ENCODE measurements around the gene REXO1. TPM values are rescaled to one million over a fixed set of nuclear protein-coding genes. Genes with fewer than 3 reads are reported as not detected.

Gene REXO1
- total and polyA plus RNA-seq, 2 donors (not counting 1 experiment from before 2014, with no cell fraction given): 72.6 to 898 TPM

DNA sequence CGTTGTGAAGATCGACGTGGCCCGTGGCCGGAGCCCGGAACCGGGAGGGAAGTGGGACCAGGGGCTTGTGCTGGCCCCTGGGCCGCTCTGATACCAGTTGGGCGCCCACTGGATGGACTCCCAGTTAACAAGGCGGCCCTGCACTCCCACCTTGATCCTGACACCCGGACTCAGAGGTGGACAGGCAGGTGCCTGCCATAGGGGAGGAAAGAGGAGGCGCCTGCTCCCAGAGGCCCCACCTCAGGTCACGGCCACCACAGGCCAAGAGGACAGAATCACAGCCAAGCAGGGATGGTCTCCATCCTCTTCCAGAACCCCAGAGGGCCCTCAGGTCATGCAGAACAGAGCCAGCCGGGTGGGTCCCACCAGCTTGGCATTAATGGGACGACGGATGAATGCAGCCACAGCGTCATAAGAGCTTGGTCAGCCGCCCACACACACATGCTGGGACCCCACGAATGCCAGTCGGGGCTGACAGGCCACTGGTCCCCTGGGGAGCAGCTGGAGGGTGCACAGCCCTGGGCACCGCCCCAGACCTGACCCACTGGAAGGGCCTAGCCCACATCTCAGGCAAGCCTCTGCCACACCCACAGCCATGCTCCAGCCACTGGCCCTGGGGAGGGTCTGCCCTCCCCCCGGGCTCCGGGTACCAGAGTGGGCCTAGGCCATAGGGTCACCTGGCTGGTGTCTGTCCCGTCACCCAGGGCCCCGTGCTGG, 24.7 kb upstream of the REXO1 start:
- no peak overlapping the region for H3K4me3 Mint-ChIP-seq
- no peak overlapping the region for H3K9ac ChIP-seq (ENCODE audit: low read length)
- ChIA-PET CTCF (interaction anchor here (0.7 kb wide), 1 partner anchor 8 kb away, joined by 3 read pairs; no protein-coding TSS in a partner anchor), POLR2A (interaction anchor here (0.5 to 0.6 kb wide), 3 partner anchors 24 to 1075 kb away, joined by 3 to 4 read pairs (median 3); no protein-coding TSS in a partner anchor)
- H3K27me3 ChIP-seq (replicated peaks in 1 of 4; ENCODE audit: control extremely low read depth in 1 of 4, control insufficient read depth in 3 of 4, insufficient read depth in 4 of 4, low read length in 3 of 4): no peaks in the 10 kb centered on the region
- ATAC-seq (ENCODE audit: low read depth) (no peak), DNase-seq (no peak)
- WGBS (ENCODE audit: insufficient coverage): 88% methylated on average over 20 of the region's 25 CpGs
- H3K27ac Mint-ChIP-seq: no peak overlapping the region
- no peaks in the 10 kb centered on the region for H3K27me3 Mint-ChIP-seq
- H3K36me3 ChIP-seq (replicated peaks in 1 of 2; ENCODE audit: control extremely low read depth in 1 of 2, control insufficient read depth in 1 of 2, extremely low read depth in 1 of 2, insufficient read depth in 2 of 2, low read length in 1 of 2): peaks cover 0 to 24% of the 10 kb centered on the region in 2 experiments
- H2AFZ ChIP-seq (ENCODE audit: insufficient read depth, low read depth, low read length, poor library complexity, severe bottlenecking): no peak overlapping the region
- intact Hi-C loops (cut with micrococcal nuclease): loop anchor here (10.0 kb wide), 1 partner anchor 142 kb away; the partner anchor contains the start of gene BTBD2
- peak overlapping the region; percentile 99 for H3K4me2 ChIP-seq (replicated peaks; ENCODE audit: low read depth, low read length, poor library complexity, severe bottlenecking)
- H3K4me3 ChIP-seq (ENCODE audit: control extremely low read depth in 1 of 5, extremely low read depth in 1 of 5, insufficient read depth in 1 of 5, low read depth in 2 of 5, low read length in 4 of 5): no peak overlapping the region
- H3K9me3 ChIP-seq (ENCODE audit: control extremely low read depth in 1 of 3, control insufficient read depth in 2 of 3, insufficient read depth in 1 of 3, low read length in 2 of 3): no peaks in the 10 kb centered on the region
- peaks cover 29% of the 10 kb centered on the region for H3K4me1 Mint-ChIP-seq
- TF ChIP-seq CTCF (IDR thresholded peaks at IDR 0.05) (no peak), EZH2 (IDR thresholded peaks at IDR 0.05; ENCODE audit: borderline replicate concordance, insufficient read depth, low read depth, low read length, poor library complexity, severe bottlenecking) (no peak)
- peaks cover 70% of the 10 kb centered on the region for H3K79me2 ChIP-seq (ENCODE audit: control insufficient read depth, insufficient read depth, low read length)
- H3K4me1 ChIP-seq (ENCODE audit: control insufficient read depth in 2 of 2, insufficient read depth in 2 of 2, low read length in 2 of 2): peaks cover 20 to 36% of the 10 kb centered on the region in 2 donors
- H4K20me1 ChIP-seq (ENCODE audit: control insufficient read depth, insufficient read depth, low read length, poor library complexity, severe bottlenecking): peaks cover 50% of the 10 kb centered on the region
- H3K9me3 Mint-ChIP-seq (ENCODE audit: insufficient read depth): no peaks in the 10 kb centered on the region
- H3K27ac ChIP-seq (ENCODE audit: low read length in 2 of 2): no peak overlapping the region

DNA sequence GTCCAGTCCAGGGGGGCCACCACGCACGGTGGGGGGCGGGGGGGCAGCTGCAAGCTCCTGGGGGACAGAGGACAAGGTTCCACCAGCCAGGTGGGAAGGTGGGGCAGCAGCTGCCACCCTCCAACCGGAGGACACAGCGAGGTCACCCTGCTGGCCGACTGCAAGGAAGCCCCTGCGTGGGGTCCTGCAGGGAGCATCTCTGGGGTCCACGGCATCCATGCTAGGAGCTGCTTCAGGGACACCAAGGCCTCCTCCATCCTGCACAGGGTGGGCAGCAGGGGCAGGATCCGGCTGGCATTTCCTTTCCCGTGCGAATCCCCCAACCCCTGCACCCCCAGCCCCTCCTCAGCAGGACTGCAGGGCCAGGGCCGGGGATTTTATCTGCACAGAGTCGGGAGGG, 23.3 kb upstream of the REXO1 start:
- H3K27ac Mint-ChIP-seq: no peak overlapping the region
- Histone ChIP-seq H3K4me1 (ENCODE audit: control insufficient read depth in 2 of 2, insufficient read depth in 2 of 2, low read length in 2 of 2) (peaks cover 20 to 34% of the 10 kb centered on the region in 2 donors), H2AFZ (ENCODE audit: insufficient read depth, low read depth, low read length, poor library complexity, severe bottlenecking) (no peak overlapping the region), H3K27me3 (replicated peaks in 1 of 4; ENCODE audit: control extremely low read depth in 1 of 4, control insufficient read depth in 3 of 4, insufficient read depth in 4 of 4, low read length in 3 of 4) (no peaks in the 10 kb centered on the region), H3K4me2 (replicated peaks; ENCODE audit: low read depth, low read length, poor library complexity, severe bottlenecking) (no peak overlapping the region), H3K27ac (ENCODE audit: low read length in 2 of 2) (no peak overlapping the region), H4K20me1 (ENCODE audit: control insufficient read depth, insufficient read depth, low read length, poor library complexity, severe bottlenecking) (peaks cover 50% of the 10 kb centered on the region), H3K4me3 (ENCODE audit: control extremely low read depth in 1 of 5, extremely low read depth in 1 of 5, insufficient read depth in 1 of 5, low read depth in 2 of 5, low read length in 4 of 5) (no peak overlapping the region), H3K79me2 (ENCODE audit: control insufficient read depth, insufficient read depth, low read length) (peaks cover 68% of the 10 kb centered on the region), H3K9ac (ENCODE audit: low read length) (no peak overlapping the region), H3K9me3 (ENCODE audit: control extremely low read depth in 1 of 3, control insufficient read depth in 2 of 3, insufficient read depth in 1 of 3, low read length in 2 of 3) (no peaks in the 10 kb centered on the region), H3K36me3 (replicated peaks in 1 of 2; ENCODE audit: control extremely low read depth in 1 of 2, control insufficient read depth in 1 of 2, extremely low read depth in 1 of 2, insufficient read depth in 2 of 2, low read length in 1 of 2) (peaks cover 0 to 28% of the 10 kb centered on the region in 2 experiments)
- ATAC-seq (ENCODE audit: low read depth) (no peak), DNase-seq (no peak)
- TF ChIP-seq EZH2 (IDR thresholded peaks at IDR 0.05; ENCODE audit: borderline replicate concordance, insufficient read depth, low read depth, low read length, poor library complexity, severe bottlenecking) (no peak), CTCF (IDR thresholded peaks at IDR 0.05) (no peak)
- no peak overlapping the region for H3K4me3 Mint-ChIP-seq
- WGBS (ENCODE audit: insufficient coverage): 98% methylated on average over 10 of the region's 13 CpGs
- intact Hi-C loops (cut with micrococcal nuclease): loop anchor here (10.0 kb wide), 1 partner anchor 143 kb away; the partner anchor contains the start of gene BTBD2
- ChIA-PET CTCF (no interaction called here), POLR2A (no interaction called here)
- H3K4me1 Mint-ChIP-seq: peaks cover 31% of the 10 kb centered on the region
- H3K27me3 Mint-ChIP-seq: no peaks in the 10 kb centered on the region
- no peaks in the 10 kb centered on the region for H3K9me3 Mint-ChIP-seq (ENCODE audit: insufficient read depth)
